ENCODE measurements around the gene SPECC1L.

- no peak for TF ChIP-seq YY1 (IDR thresholded peaks at IDR 0.05; ENCODE audit: low read depth)
- TF ChIP-seq, protein P1, sequence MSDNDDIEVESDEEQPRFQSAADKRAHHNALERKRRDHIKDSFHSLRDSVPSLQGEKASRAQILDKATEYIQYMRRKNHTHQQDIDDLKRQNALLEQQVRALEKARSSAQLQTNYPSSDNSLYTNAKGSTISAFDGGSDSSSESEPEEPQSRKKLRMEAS (IDR thresholded peaks at IDR 0.05): no peak
Observed at GRCh38 chr22:24330636-24331035, 60.0 kb downstream of the SPECC1L start.
